Kidney tubule cell (primary cell): ENCODE measurements around the gene FUOM.
"Not testable (repeated sequence)": the region's sequence is repeated elsewhere in the genome, so short reads cannot be mapped to it uniquely, and the experiment has no call there.

ENCODE experiments used
- DNase-seq: peaks from one replicate; pipeline ENCODE4 v3.0.0-alpha.2; 2018; ENCODE audit warnings: low spot score

Gene FUOM

GRCh38 chr10:133388236-133388972 lies 30.6 kb upstream of the FUOM start:
- DNase-seq: no peak

GRCh38 chr10:133386951-133387350 lies 29.1 kb upstream of the FUOM start:
- DNase-seq: not testable (repeated sequence)

GRCh38 chr10:133385214-133385613 lies 27.4 kb upstream of the FUOM start:
- no peak for DNase-seq

GRCh38 chr10:133384071-133384470 lies 26.3 kb upstream of the FUOM start:
- no peak for DNase-seq

- DNase-seq: no peak
Measured at GRCh38 chr10:133383551-133383950, 25.7 kb upstream of the FUOM start.

- peak; percentile 59 for DNase-seq
Measured at GRCh38 chr10:133381036-133381435, 23.2 kb upstream of the FUOM start.

GRCh38 chr10:133379801-133380666 lies 22.2 kb upstream of the FUOM start:
- DNase-seq: no peak

- DNase-seq: peak; percentile 72
Measured at GRCh38 chr10:133379152-133379800, 21.5 kb upstream of the FUOM start, which contains the start of gene PAOX. Gene PAOX, plus strand, starts transcription at chr10:133379262. Its CDS starts 55 bp downstream, at chr10:133379317.

GRCh38 chr10:133378251-133379096 lies 20.7 kb upstream of the FUOM start:
- peak; percentile 44 for DNase-seq

GRCh38 chr10:133377818-133378250 lies 20.0 kb upstream of the FUOM start:
- DNase-seq: no peak

- no peak for DNase-seq
Measured at GRCh38 chr10:133377025-133377817, 19.4 kb upstream of the FUOM start.

GRCh38 chr10:133376183-133376582 lies 18.4 kb upstream of the FUOM start:
- DNase-seq: not testable (repeated sequence)

- DNase-seq: no peak
Measured at GRCh38 chr10:133375357-133376115, 17.7 kb upstream of the FUOM start.

GRCh38 chr10:133373174-133374090 lies 15.6 kb upstream of the FUOM start, which contains the start of gene ECHS1:
Gene ECHS1, minus strand, starts transcription at chr10:133373354. Its CDS starts 21 bp downstream, at chr10:133373333.
- DNase-seq: peak; percentile 93

- DNase-seq: peak; percentile 14
Measured at GRCh38 chr10:133372507-133372906, 14.7 kb upstream of the FUOM start.

GRCh38 chr10:133370030-133370786 lies 12.4 kb upstream of the FUOM start:
- DNase-seq: no peak

GRCh38 chr10:133368153-133368552 lies 10.3 kb upstream of the FUOM start:
- DNase-seq: no peak

GRCh38 chr10:133367461-133367860 lies 9.6 kb upstream of the FUOM start:
- DNase-seq: not testable (repeated sequence)
